Liver (tissue), 9 donors: ENCODE data around the gene GADL1. TPM values are rescaled to one million over a fixed set of nuclear protein-coding genes. Genes with fewer than 3 reads are reported as not detected.

Source experiments
- DNase-seq: peaks from one replicate; pipeline ENCODE4 v3.0.0-alpha.2; 2017; ENCODE audit warnings: low spot score
- H3K27ac ChIP-seq, 2 donors: one replicate each; pipeline ENCODE4 v1.7.0; 2013; ENCODE audit warnings: inconsistent platforms in 2 of 2, low read length in 2 of 2, control low read depth in 1 of 2, low read depth in 1 of 2, mild to moderate bottlenecking in 1 of 2
- H3K27me3 ChIP-seq, 4 donors: one replicate each; pipeline versions ENCODE4 v1.6.1 to v1.7.0; 2013; ENCODE audit warnings: low read length in 3 of 4, inconsistent platforms in 1 of 4, mild to moderate bottlenecking in 1 of 4, moderate library complexity in 1 of 4; ENCODE audit not compliant: control insufficient read depth in 4 of 4, insufficient read depth in 4 of 4
- H3K36me3 ChIP-seq, 4 donors: one replicate each; pipeline versions ENCODE4 v1.6.1 to v1.7.0; 2013; ENCODE audit warnings: low read length in 3 of 4, mild to moderate bottlenecking in 3 of 4, low read depth in 1 of 4, moderate library complexity in 1 of 4; ENCODE audit not compliant: control insufficient read depth in 4 of 4, insufficient read depth in 3 of 4
- H3K4me1 ChIP-seq, 4 donors: one replicate each; pipeline versions ENCODE4 v1.6.1 to v1.7.0; 2013; ENCODE audit warnings: low read length in 3 of 4, mild to moderate bottlenecking in 3 of 4, moderate library complexity in 1 of 4; ENCODE audit not compliant: control insufficient read depth in 4 of 4, insufficient read depth in 4 of 4
- H3K4me3 ChIP-seq, 3 donors: one replicate each; pipeline versions ENCODE4 v1.6.1 to v1.7.0; 2013; ENCODE audit warnings: low read length in 3 of 3, control low read depth in 1 of 3, low read depth in 1 of 3, mild to moderate bottlenecking in 1 of 3
- H3K9ac ChIP-seq, 2 donors: one replicate each; pipeline ENCODE4 v1.7.0; 2013; ENCODE audit warnings: low read length in 2 of 2, mild to moderate bottlenecking in 2 of 2, moderate library complexity in 2 of 2, control low read depth in 1 of 2, low read depth in 1 of 2
- H3K9me3 ChIP-seq, 4 donors: one replicate each; pipeline versions ENCODE4 v1.6.1 to v1.7.0; 2013; ENCODE audit warnings: low read length in 3 of 4; ENCODE audit not compliant: control insufficient read depth in 4 of 4
- EGR1 ChIP-seq, 2 donors: IDR thresholded peaks; 2 replicates each; pipeline ENCODE4 v1.6.1; 2016 to 2018; ENCODE audit warnings: antibody characterized with exemption in 2 of 2, low read depth in 2 of 2
- FOXA1 ChIP-seq: IDR thresholded peaks from 2 replicates; pipeline ENCODE4 v1.6.1; 2016; ENCODE audit warnings: antibody characterized with exemption
- GABPA ChIP-seq, 2 donors: IDR thresholded peaks in 1 of 2; conservative IDR thresholded peaks in 1 of 2; 2 replicates each; pipeline ENCODE4 v1.6.1; 2016; ENCODE audit warnings: antibody characterized with exemption in 2 of 2, mild to moderate bottlenecking in 1 of 2, moderate library complexity in 1 of 2
- HNF4G ChIP-seq: IDR thresholded peaks from 2 replicates; pipeline ENCODE4 v1.6.1; 2016; ENCODE audit warnings: antibody characterized with exemption
- JUND ChIP-seq, 2 donors: IDR thresholded peaks; 2 replicates each; pipeline ENCODE4 v1.6.1; 2016; ENCODE audit warnings: antibody characterized with exemption in 2 of 2
- MAX ChIP-seq: IDR thresholded peaks from 2 replicates; pipeline ENCODE4 v1.6.1; 2016; ENCODE audit warnings: antibody characterized with exemption
- NR2F2 ChIP-seq: IDR thresholded peaks from 2 replicates; pipeline ENCODE4 v1.6.1; 2016; ENCODE audit warnings: antibody characterized with exemption
- RAD21 ChIP-seq, 2 donors: IDR thresholded peaks; 2 replicates each; pipeline ENCODE4 v1.6.1; 2016; ENCODE audit warnings: antibody characterized with exemption in 2 of 2, mild to moderate bottlenecking in 2 of 2
- RXRA ChIP-seq, 2 donors: IDR thresholded peaks; 2 replicates each; pipeline ENCODE4 v1.6.1; 2017 to 2018; ENCODE audit warnings: antibody characterized with exemption in 2 of 2, mild to moderate bottlenecking in 1 of 2
- SP1 ChIP-seq: IDR thresholded peaks from 2 replicates; pipeline ENCODE4 v1.6.1; 2018; ENCODE audit warnings: antibody characterized with exemption, mild to moderate bottlenecking
- TAF1 ChIP-seq: conservative IDR thresholded peaks from 2 replicates; pipeline ENCODE4 v1.6.1; 2016; ENCODE audit warnings: antibody characterized with exemption, mild to moderate bottlenecking
- WGBS: extraction: QIAGEN DNeasy Blood & Tissue Kit; methylation state at CpG from one replicate; pipeline ENCODE4 v1.1.7; 2013; 5-methylcytosine and 5-hydroxymethylcytosine counted together
- polyA plus RNA-seq, 2 donors: library from polyadenylated mRNA; stranded (reverse) in 1 of 2; unstranded in 1 of 2; fragments of 200-250 nt in 1 of 2; fragments of >200 nt in 1 of 2; fragmentation: Nextera tagmentation in 1 of 2; extraction: Ambion mirVana in 1 of 2; gene quantifications; one replicate each; pipeline versions ENCODE4 v1.2.1 to v1.2.3, GENCODE V29; 2013 to 2015
- total RNA-seq, 2 donors: library from RNA; depleted of rRNA; stranded (reverse); fragments of >200 nt; gene quantifications; one replicate each; pipeline ENCODE4 v1.2.3, GENCODE V29; 2014
- TF ChIP-seq, protein P1 (sequence below): IDR thresholded peaks from 2 replicates; pipeline ENCODE4 v1.6.1; 2016; ENCODE audit warnings: antibody characterized with exemption, mild to moderate bottlenecking
- TF ChIP-seq, protein P2 (sequence below): IDR thresholded peaks from 2 replicates; pipeline ENCODE4 v1.6.1; 2016; ENCODE audit warnings: antibody characterized with exemption
- TF ChIP-seq, protein P3 (sequence below): IDR thresholded peaks from 2 replicates; pipeline ENCODE4 v1.6.1; 2016; ENCODE audit warnings: antibody characterized with exemption
- donor health status: healthy.
- donor health status: healthy.
- donor health status: healthy.
- donor health status: healthy.
- donor health status: healthy.

The GADL1 gene
- total and polyA plus RNA-seq, 4 donors, result not detected

DNA sequence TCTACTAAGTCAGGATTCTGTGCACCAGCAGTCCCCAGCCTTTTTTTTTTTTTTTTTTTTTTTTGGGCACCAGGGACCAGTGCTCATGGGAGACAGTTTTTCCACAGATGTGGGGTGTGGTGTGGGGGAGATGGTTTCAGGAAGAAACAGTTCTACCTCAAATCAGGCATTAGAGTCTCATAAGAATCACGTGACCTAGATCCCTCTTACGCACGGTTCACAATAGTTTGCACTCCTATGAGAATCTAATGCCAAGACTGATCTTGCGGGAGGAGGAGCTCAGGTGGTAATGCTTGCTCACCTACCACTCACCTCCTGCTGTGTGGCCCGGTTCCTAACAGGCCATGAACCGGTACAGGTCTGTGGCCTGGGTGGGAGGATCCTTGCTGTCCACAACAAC lies 88.8 kb downstream of the GADL1 start:
- DNase-seq, result no peak
- Histone ChIP-seq H3K9me3 (no peaks in the 10 kb centered on the region), H3K4me3 (no peak overlapping the region), H3K9ac (no peak overlapping the region), H3K27ac (no peak overlapping the region), H3K4me1 (no peaks in the 10 kb centered on the region), H3K27me3 (peaks cover 0 to 3% (median 0%) of the 10 kb centered on the region in 4 donors), H3K36me3 (no peaks in the 10 kb centered on the region)
- WGBS, result 91% methylated on average over 6 of the region's 6 CpGs
- TF ChIP-seq JUND (IDR thresholded peaks at IDR 0.05), result no peak
- no peak for TF ChIP-seq NR2F2
- no peak for TF ChIP-seq FOXA1
- TF ChIP-seq HNF4G, result no peak
- TF ChIP-seq MAX, result no peak
- no peak for TF ChIP-seq RXRA (IDR thresholded peaks at IDR 0.05)
- no peak for TF ChIP-seq RAD21 (IDR thresholded peaks at IDR 0.05)
- TF ChIP-seq, protein P1, sequence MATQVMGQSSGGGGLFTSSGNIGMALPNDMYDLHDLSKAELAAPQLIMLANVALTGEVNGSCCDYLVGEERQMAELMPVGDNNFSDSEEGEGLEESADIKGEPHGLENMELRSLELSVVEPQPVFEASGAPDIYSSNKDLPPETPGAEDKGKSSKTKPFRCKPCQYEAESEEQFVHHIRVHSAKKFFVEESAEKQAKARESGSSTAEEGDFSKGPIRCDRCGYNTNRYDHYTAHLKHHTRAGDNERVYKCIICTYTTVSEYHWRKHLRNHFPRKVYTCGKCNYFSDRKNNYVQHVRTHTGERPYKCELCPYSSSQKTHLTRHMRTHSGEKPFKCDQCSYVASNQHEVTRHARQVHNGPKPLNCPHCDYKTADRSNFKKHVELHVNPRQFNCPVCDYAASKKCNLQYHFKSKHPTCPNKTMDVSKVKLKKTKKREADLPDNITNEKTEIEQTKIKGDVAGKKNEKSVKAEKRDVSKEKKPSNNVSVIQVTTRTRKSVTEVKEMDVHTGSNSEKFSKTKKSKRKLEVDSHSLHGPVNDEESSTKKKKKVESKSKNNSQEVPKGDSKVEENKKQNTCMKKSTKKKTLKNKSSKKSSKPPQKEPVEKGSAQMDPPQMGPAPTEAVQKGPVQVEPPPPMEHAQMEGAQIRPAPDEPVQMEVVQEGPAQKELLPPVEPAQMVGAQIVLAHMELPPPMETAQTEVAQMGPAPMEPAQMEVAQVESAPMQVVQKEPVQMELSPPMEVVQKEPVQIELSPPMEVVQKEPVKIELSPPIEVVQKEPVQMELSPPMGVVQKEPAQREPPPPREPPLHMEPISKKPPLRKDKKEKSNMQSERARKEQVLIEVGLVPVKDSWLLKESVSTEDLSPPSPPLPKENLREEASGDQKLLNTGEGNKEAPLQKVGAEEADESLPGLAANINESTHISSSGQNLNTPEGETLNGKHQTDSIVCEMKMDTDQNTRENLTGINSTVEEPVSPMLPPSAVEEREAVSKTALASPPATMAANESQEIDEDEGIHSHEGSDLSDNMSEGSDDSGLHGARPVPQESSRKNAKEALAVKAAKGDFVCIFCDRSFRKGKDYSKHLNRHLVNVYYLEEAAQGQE, result no peak
- no peak for TF ChIP-seq SP1
- no peak for TF ChIP-seq GABPA (IDR thresholded peaks at IDR 0.05 in 1 of 2, conservative IDR thresholded peaks at IDR 0.05 in 1 of 2)
- TF ChIP-seq, protein P2, sequence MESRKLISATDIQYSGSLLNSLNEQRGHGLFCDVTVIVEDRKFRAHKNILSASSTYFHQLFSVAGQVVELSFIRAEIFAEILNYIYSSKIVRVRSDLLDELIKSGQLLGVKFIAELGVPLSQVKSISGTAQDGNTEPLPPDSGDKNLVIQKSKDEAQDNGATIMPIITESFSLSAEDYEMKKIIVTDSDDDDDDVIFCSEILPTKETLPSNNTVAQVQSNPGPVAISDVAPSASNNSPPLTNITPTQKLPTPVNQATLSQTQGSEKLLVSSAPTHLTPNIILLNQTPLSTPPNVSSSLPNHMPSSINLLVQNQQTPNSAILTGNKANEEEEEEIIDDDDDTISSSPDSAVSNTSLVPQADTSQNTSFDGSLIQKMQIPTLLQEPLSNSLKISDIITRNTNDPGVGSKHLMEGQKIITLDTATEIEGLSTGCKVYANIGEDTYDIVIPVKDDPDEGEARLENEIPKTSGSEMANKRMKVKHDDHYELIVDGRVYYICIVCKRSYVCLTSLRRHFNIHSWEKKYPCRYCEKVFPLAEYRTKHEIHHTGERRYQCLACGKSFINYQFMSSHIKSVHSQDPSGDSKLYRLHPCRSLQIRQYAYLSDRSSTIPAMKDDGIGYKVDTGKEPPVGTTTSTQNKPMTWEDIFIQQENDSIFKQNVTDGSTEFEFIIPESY, result no peak
- TF ChIP-seq TAF1, result no peak
- no peak for TF ChIP-seq EGR1 (IDR thresholded peaks at IDR 0.05; ENCODE audit: low read depth in 2 of 2)
- TF ChIP-seq, protein P3, sequence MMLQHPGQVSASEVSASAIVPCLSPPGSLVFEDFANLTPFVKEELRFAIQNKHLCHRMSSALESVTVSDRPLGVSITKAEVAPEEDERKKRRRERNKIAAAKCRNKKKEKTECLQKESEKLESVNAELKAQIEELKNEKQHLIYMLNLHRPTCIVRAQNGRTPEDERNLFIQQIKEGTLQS, result no peak

DNA sequence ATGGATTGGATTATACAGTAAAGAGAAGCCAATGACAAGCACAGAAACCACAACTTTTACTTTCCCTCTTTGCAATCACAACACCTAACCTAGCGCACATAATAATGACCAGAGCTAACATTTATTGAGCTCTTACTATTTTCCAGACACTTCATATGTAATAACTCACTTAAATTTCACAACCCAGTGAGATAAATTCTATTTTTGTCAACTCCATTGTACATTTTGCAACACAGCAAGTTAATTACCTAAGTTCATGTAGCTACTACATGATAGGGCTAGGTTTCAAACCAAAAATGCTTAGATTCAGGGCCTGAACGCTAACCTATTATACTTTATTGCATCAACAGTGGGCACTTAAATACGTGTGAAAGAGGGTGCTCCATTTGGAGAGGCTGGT lies 89.5 kb downstream of the GADL1 start:
- 83% methylated on average over 3 of the region's 3 CpGs for WGBS
- no peak for DNase-seq
- H3K4me1 ChIP-seq, result no peaks in the 10 kb centered on the region
- H3K4me3 ChIP-seq, result no peak overlapping the region
- H3K9me3 ChIP-seq, result no peaks in the 10 kb centered on the region
- peaks cover 0 to 3% (median 0%) of the 10 kb centered on the region in 4 donors for H3K27me3 ChIP-seq
- TF ChIP-seq, protein P1, result no peak
- H3K27ac ChIP-seq, result no peak overlapping the region
- H3K36me3 ChIP-seq, result no peaks in the 10 kb centered on the region
- no peak overlapping the region for H3K9ac ChIP-seq
